GM12878 (cell line): ENCODE results near the gene TFF2. TPM values are rescaled to one million over a fixed set of nuclear protein-coding genes. Genes with fewer than 3 reads are reported as not detected.

Experiments used
- ATAC-seq: fragments of 200-7000 bp; cut with Tn5 transposase; 3 replicates; pipeline ENCODE4 v1.9.1; 2020; ENCODE audit warnings: mild to moderate bottlenecking, moderate library complexity
- BruUV-seq: library from RNA; stranded (reverse); fragments of 400-500 nt; replicated peaks from 2 replicates; lab custom pipeline; 2021; lab: Mats Ljungman, UMichigan
- CTCF ChIA-PET: fragments of 300-600 bp; sonication (Branson Sonifier 250); formaldehyde crosslinking; extraction: SDS; loops from one replicate; lab custom pipeline; 2021; ENCODE audit warnings: inconsistent platforms; lab: Yijun Ruan, JAX
- POLR2A ChIA-PET: fragments of 350-600 bp; formaldehyde crosslinking; extraction: SDS; loops from one replicate; lab custom pipeline; 2021; ENCODE audit warnings: inconsistent platforms; lab: Charles Lee
- RAD21 ChIA-PET: fragments of 300-600 bp; sonication (Branson Sonifier 250); formaldehyde crosslinking; loops from one replicate; lab custom pipeline; 2023; ENCODE audit warnings: antibody characterized with exemption; ENCODE audit not compliant: unreplicated experiment; lab: Charles Lee
- SMC1A ChIA-PET: fragments of 300-600 bp; sonication (Branson Sonifier 250); formaldehyde crosslinking; loops from one replicate; lab custom pipeline; 2023; ENCODE audit not compliant: unreplicated experiment, uncharacterized antibody; lab: Charles Lee
- DNase-seq: peaks from one replicate; pipeline ENCODE4 v3.0.0-alpha.2; 2011; ENCODE audit warnings: low read depth, low spot score
- FAIRE-seq: peaks from 3 replicates; lab custom pipeline; 2011; peaks lifted over from hg19 to GRCh38; lab: Jason Lieb, UNC
- H2AFZ ChIP-seq: 2 replicates; pipeline ENCODE4 v1.6.0; 2011; ENCODE audit warnings: low read depth, low read length, control low read depth; ENCODE audit not compliant: control insufficient read depth
- H3K27ac ChIP-seq: 2 replicates; pipeline ENCODE4 v1.5.1; 2011; ENCODE audit warnings: control low read depth; ENCODE audit not compliant: control insufficient read depth, insufficient read depth
- H3K27me3 ChIP-seq, 2 experiments: replicated peaks in 1 of 2; 2 replicates each; pipeline versions ENCODE4 v1.6.0 to v1.6.1; 2011; ENCODE audit warnings: low read length in 1 of 2; ENCODE audit not compliant: control insufficient read depth in 2 of 2, insufficient read depth in 2 of 2
- H3K36me3 ChIP-seq, 2 experiments: 2 replicates each; pipeline ENCODE4 v1.5.1; 2011; ENCODE audit warnings: low read length in 1 of 2; ENCODE audit not compliant: control insufficient read depth in 2 of 2, insufficient read depth in 2 of 2
- H3K4me1 ChIP-seq: 2 replicates; pipeline ENCODE4 v1.6.1; 2011; ENCODE audit warnings: mild to moderate bottlenecking, low read length, moderate library complexity, mixed read lengths; ENCODE audit not compliant: control insufficient read depth, insufficient read depth
- H3K4me2 ChIP-seq: 2 replicates; pipeline ENCODE4 v1.6.0; 2011; ENCODE audit warnings: control low read depth; ENCODE audit not compliant: control insufficient read depth, insufficient read depth
- H3K4me3 ChIP-seq: fragments of 200-600 bp; sonication (generic); 2 replicates; pipeline ENCODE4 v1.5.1; 2016
- H3K79me2 ChIP-seq: 2 replicates; pipeline ENCODE4 v1.6.0; 2011; ENCODE audit warnings: low read length; ENCODE audit not compliant: control insufficient read depth, insufficient read depth
- H3K9ac ChIP-seq: 2 replicates; pipeline ENCODE4 v1.8.0; 2011; ENCODE audit warnings: low read length, control low read depth, mixed read lengths; ENCODE audit not compliant: control insufficient read depth, insufficient read depth
- H3K9me3 ChIP-seq: replicated peaks from 3 replicates; pipeline ENCODE4 v1.5.1; 2011; ENCODE audit warnings: mild to moderate bottlenecking, low read length; ENCODE audit not compliant: control insufficient read depth, insufficient read depth
- H4K20me1 ChIP-seq: 2 replicates; pipeline ENCODE4 v1.6.0; 2011; ENCODE audit not compliant: control insufficient read depth, insufficient read depth
- POLR2A ChIP-seq: IDR thresholded peaks from 2 replicates; pipeline ENCODE4 v1.6.1; 2011; ENCODE audit warnings: low read depth, mild to moderate bottlenecking, low read length
- POU2F2 ChIP-seq: IDR thresholded peaks from 3 replicates; pipeline ENCODE4 v1.6.1; 2011; ENCODE audit warnings: low read depth, mild to moderate bottlenecking, low read length, borderline replicate concordance
- RELB ChIP-seq: fragments of 450-650 bp; IDR thresholded peaks from 2 replicates; pipeline ENCODE4 v1.6.1; 2017; ENCODE audit warnings: low read depth, mild to moderate bottlenecking, moderate library complexity
- RUNX3 ChIP-seq: IDR thresholded peaks from 2 replicates; pipeline ENCODE4 v1.6.1; 2012; ENCODE audit warnings: low read length, inconsistent platforms
- SREBF1 ChIP-seq: IDR thresholded peaks from 2 replicates; pipeline ENCODE4 v1.6.1; 2012; ENCODE audit warnings: mild to moderate bottlenecking, low read length
- TARDBP ChIP-seq: IDR thresholded peaks from 2 replicates; pipeline ENCODE4 v1.6.1; 2016; ENCODE audit warnings: borderline replicate concordance
- USF2 ChIP-seq: IDR thresholded peaks from 2 replicates; pipeline ENCODE4 v1.6.1; 2011; ENCODE audit warnings: low read depth, low read length, improper control_type of control experiment, borderline replicate concordance
- WGBS: methylation state at CpG from one replicate; pipeline ENCODE4 v1.1.6; 2016; ENCODE audit warnings: low lambda C conversion rate; ENCODE audit not compliant: insufficient replicate concordance, insufficient coverage; ENCODE audit errors: missing lambda C conversion rate; 5-methylcytosine and 5-hydroxymethylcytosine counted together
- in situ Hi-C: fragments of 300-500 bp; cut with MboI; formaldehyde crosslinking; loops from 9 replicates; pipeline ENCODE4 v1.14.3; 2018; ENCODE audit warnings: mixed read lengths
- intact Hi-C: fragments of 100-400 bp; cut with micrococcal nuclease; formaldehyde crosslinking; loops from one replicate; pipeline ENCODE4 v1.14.2; 2022; ENCODE audit not compliant: unreplicated experiment
- polyA plus RNA-seq, 11 experiments: library from polyadenylated mRNA; depleted of rRNA in 4 of 11; unstranded in 6 of 11; stranded (reverse) in 5 of 11; fragments of >200 nt; fragmentation: Nextera tagmentation in 4 of 11; fragmentation: Illumina TruSeq in 1 of 11; extraction: Ambion mirVana in 4 of 11; extraction: Trizol in 1 of 11; gene quantifications; 1 replicate in 1 of 11; 2 replicates in 10 of 11; pipeline versions ENCODE4 v1.2.1 to v1.2.3, GENCODE V29; 2011 to 2016; ENCODE audit warnings: inconsistent platforms in 2 of 11, missing spikeins in 2 of 11, low read depth in 1 of 11
- total RNA-seq, 4 experiments: library from RNA; depleted of rRNA in 3 of 4; stranded (reverse); fragments of >200 nt in 3 of 4; fragmentation: Illumina TruSeq in 1 of 4; extraction: Trizol in 1 of 4; gene quantifications; 2 replicates each; pipeline versions ENCODE4 v1.2.1 to v1.2.3, GENCODE V29; 2013 to 2021

TFF2 gene
- total and polyA plus RNA-seq, 10 of the 15 experiments (the other 5 are each of a cell fraction or from before 2014, with no cell fraction given): 0.56 TPM; not detected in 9

- ChIA-PET CTCF (no interaction called here), SMC1A (interaction anchor here (1.0 kb wide), 1 partner anchor 27 kb away, joined by 3 read pairs; no protein-coding TSS in a partner anchor), RAD21 (interaction anchor here (0.6 kb wide), 1 partner anchor 87 kb away, joined by 3 read pairs; no protein-coding TSS in a partner anchor), POLR2A (no interaction called here)
- no TSS peak for BruUV-seq
- Histone ChIP-seq H3K27me3 (no peaks in the 10 kb centered on the region; a peak in 2 of 4 replicates), H4K20me1 (no peaks in the 10 kb centered on the region), H3K36me3 (no peaks in the 10 kb centered on the region), H3K4me2 (peak overlapping the region; percentile 26; the same call in 1 of the 2 replicates), H3K4me1 (peaks cover 17% of the 10 kb centered on the region), H3K9me3 (peaks cover 3% of the 10 kb centered on the region), H3K9ac (no peak overlapping the region), H3K27ac (no peak overlapping the region), H2AFZ (no peak overlapping the region), H3K79me2 (no peaks in the 10 kb centered on the region), H3K4me3 (no peak overlapping the region)
- ATAC-seq (no peak), FAIRE-seq (no peak), DNase-seq (no peak)
- intact Hi-C loops (no loop called here), in situ Hi-C loops (no loop called here)
- TF ChIP-seq SREBF1 (no peak), USF2 (no peak), RELB (no peak), RUNX3 (peak; percentile 28; the same call in 1 of the 2 replicates), POLR2A (no peak), POU2F2 (no peak), TARDBP (no peak)
- WGBS: 28% methylated on average over 8 of the region's 8 CpGs
These were observed 12.5 kb upstream of the TFF2 start for GRCh38 chr21:42363312-42363711.
